Activated T-cell treated with anti-CD3 and anti-CD28 coated beads for 4 hours (primary cell): ENCODE results near the gene CDH26.
"Not testable (repeated sequence)": the region's sequence is repeated elsewhere in the genome, so short reads cannot be mapped to it uniquely, and the experiment has no call there.

Source experiments
- DNase-seq: peaks from one replicate; pipeline ENCODE4 v3.0.0-alpha.2; 2020

Gene CDH26

DNA sequence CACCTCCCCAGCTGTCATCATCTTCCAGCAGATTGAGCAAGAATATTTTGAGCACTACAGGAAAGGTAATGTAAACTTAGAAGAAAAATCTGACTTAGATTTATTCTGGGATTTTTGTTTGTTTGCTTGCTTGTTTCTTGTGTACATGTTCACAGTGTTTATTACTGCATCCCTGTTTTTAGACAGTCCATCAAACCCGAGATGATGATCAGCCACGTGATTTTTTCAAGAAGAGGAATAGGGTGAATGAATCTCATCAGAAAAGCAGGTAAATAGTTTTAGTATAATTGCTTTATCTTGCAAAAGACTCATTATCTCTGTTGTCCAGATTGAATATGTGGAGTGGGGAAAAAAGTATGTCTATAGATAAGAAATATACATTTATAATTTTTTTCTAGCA is 16.0 kb upstream of the CDH26 start:
- DNase-seq, result no peak

GRCh38 chr20:59944726-59945125 is 13.5 kb upstream of the CDH26 start:
- no peak for DNase-seq

DNA sequence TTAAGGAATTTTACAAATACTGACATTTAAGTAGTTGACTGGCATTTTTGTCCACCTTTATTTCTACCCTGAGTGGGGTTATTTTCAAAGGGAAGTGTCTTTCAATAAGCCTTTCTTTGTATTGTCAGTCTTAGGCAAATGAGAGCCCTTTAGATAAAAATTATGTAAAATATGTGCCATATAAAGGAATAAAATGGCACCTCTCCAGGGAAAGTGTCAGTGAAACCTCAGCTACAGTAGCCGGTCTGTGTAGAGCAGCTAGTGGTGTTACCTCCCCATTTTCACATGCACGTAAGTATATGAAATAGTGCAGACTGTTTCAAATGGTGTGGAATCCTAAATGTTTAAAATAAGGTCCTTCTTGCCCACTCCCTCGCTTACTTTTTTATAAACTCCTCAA is 13.0 kb upstream of the CDH26 start:
- no peak for DNase-seq

DNA sequence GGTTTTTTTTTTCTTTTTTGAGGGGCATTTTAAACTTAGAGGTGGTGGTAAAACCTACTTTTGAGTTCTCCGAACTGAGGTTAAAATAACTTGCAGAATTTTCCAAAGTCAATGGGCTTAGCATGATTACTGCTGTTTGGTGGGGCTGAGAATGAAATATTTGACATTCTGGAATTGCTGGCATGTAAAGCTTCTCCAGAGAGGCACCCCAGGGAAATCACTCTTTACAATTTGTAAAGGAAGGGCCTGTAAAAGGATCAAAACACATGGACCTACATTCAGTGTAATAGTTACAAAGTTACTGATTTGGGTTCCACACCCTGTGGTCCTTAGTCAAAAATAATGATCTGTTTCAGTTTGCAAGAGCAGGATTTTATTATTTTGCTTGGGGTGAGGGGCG is 12.5 kb upstream of the CDH26 start:
- DNase-seq, result no peak

- DNase-seq, result no peak
These were observed 10.8 kb upstream of the CDH26 start for GRCh38 chr20:59947376-59947775.

DNA sequence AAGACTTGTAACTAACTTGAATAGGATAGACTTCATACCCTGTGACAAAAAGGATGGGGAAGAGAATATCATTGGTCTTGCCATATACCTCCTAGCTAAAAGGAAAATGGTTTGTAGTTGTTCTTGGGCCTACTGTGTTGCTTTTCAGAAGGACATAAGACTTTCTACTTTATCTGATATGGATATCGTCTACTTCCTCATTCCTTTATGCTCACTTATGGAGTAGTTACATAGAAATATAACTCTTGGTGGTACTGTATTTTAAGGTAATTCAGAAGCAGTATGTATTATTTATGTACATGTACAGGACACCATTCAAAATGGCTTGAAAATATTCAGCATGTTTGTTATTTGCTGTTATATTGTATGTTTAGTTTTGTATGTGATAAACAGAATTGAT is 10.0 kb upstream of the CDH26 start:
- no peak for DNase-seq

GRCh38 chr20:59948828-59949720 is 9.1 kb upstream of the CDH26 start:
- DNase-seq, result peak; percentile 23

DNA sequence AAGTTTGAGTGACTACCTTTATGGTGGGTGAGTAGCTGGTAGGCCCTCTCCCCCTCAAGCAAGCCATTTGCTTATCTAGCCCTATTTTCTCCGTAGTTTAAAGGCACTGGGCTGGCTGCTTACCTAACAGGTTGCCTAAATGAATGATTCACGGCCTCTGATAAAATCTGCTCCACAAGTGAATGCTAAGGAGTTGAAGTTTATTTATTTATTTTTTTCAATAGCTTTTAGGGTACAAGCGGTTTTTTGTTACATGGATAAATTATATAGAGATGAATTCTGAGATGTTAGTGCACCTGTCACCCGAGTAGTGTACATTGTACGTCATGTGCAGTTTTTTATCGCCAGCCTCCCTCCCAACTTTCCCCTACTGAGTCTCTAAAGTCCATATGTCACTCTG is 8.3 kb upstream of the CDH26 start:
- DNase-seq, result no peak

DNA sequence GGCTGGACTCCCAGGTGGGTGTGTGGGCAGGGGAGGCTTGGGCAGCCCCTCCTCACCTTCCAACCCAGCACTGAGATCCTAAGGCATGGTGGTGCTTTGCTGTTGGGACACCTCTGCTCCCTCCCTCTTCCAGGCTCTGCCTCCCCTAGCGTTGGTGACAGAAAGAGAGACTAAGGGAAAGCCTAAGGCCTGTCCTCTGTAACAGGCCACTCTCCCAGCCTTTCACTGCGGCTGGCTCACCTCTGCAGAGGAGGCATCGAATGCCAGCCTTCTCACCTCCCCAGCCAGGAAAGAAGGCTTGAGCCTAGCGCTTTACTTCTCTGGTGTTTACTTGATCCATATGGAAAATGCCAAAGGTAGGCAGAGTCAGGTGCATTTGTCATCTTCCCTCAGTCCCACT is 3.5 kb upstream of the CDH26 start:
- DNase-seq, result no peak

- no peak for DNase-seq
These were observed 3.0 kb upstream of the CDH26 start for GRCh38 chr20:59955131-59955796.

DNA sequence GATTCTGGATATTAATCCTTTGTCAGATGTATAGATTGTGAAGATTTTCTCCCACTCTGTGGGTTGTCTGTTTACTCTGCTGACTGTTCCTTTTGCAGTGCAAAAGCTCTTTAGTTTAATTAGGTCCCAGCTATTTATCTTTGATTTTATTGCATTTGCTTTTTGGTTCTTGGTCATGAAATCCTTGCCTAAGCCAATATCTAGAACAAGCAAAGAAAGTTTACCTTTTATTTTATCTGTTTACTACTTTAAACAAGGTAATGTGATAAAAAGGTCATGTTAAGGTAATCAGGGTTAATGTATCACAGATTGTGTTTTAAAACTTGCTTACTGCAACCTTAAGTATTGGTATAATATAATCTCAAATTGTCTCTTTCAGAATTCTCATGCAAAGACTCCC is 655 bp upstream of the CDH26 start:
- not testable (repeated sequence) for DNase-seq

DNA sequence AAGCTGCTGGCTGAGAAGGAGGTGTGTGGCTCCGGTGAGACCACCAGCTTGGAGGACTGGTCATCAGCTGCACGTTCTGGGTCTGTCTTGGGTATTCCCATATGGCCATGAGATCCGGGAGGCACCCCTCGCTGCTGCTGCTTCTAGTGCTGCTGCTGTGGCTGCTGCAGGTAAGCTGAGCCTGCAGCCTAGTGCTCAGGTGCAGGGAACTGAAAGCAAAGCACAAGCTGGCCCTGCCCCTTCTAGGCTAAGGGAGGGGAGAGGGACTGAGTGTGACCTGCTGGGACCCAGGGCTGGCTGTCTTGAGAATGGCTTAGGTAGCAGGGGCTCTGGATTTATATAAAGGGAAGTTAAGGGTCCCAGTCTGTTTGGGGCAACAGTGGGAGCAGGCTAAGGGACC is 403 bp downstream of the CDH26 start:
- DNase-seq, result no peak

GRCh38 chr20:59961423-59961822 is 3.2 kb downstream of the CDH26 start:
- DNase-seq, result no peak

DNA sequence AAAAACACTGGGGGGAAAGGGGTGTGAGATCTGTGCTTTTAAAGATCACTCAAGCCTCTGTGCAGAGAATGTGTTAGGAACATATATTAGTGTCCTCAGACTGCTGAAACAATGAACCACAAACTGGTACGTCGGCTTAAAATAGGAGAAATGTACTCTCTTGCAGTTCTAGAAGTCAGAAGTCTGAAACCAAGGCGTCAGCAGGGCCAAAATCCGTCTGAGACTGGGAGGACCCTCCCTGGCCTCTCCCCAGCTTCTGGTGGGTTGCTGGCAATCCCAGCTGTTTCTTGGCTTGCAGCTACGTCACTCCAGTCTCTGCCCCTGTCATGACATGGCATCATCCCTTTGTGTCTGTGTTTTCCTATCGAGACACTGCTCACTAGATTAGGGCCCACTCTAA is 3.9 kb downstream of the CDH26 start:
- DNase-seq, result no peak

DNA sequence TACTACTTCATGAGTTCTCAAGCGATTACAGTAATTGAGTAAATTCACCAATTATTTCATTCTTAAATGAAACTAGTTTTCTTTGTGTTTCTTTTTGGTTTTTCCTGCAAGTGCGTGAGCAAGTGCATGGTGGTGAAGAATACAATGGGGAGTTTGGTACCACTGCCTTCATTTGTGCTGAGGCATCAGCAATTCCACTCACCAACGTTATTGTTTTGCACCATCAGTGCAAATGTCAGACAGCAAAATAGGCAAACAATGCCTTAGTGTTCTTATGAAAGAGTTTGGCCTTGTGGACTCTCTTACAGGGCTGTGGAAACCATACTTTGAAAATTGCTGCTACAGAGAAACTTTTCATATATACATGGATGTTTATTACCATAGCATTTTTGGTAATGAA is 8.2 kb downstream of the CDH26 start:
- DNase-seq, result no peak

DNA sequence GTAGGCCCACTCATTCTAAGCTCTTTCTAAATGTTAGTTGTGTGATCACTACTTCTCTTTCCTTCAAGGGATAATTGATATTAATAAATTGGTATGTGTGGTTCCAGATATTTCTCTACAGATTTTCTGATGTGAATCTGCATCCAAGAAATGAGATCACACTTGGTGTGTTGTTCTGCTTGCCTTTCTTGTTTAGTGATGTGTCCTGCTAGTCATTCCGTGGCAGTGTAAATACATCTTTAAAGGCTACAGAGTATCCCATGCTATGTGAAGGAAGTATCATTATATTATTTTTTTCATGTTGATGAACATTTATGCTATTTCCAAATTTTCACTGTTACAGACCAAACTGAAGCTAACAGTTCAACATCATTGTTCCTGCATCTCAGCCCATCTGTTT is 13.2 kb downstream of the CDH26 start:
- DNase-seq, result no peak

GRCh38 chr20:59972037-59972801 is 14.0 kb downstream of the CDH26 start:
- DNase-seq, result no peak

DNA sequence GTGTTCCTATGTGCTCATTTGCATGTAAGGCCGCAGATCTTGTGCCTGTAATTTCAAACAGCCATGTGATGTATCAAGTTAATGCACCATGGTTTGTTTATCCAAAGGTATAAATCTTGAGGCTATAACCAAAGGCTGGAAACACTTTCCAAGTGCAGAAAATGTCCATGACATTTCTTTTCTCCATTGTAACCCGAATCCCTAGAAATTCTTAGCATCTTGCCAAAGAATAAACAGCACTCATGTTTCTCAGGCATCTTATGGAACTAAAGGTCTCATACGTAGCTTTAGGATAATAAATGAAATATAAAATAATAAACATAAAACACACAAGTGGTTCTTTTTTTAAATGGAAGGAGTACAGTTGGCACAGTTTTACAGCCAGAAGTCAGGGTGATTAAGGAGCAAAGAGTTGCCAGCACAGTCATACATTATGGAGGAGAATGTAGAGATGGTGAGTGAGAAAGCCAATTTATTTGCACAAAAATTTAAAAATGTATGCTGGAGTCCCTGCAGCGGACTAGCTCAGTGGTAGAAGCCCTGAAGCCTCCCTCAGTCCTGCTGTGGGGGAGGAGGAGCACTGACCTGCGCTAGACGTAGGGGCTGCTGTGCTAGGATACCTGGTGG is 18.0 kb downstream of the CDH26 start:
- no peak for DNase-seq

GRCh38 chr20:59977086-59977485 is 18.9 kb downstream of the CDH26 start:
- DNase-seq, result no peak

DNA sequence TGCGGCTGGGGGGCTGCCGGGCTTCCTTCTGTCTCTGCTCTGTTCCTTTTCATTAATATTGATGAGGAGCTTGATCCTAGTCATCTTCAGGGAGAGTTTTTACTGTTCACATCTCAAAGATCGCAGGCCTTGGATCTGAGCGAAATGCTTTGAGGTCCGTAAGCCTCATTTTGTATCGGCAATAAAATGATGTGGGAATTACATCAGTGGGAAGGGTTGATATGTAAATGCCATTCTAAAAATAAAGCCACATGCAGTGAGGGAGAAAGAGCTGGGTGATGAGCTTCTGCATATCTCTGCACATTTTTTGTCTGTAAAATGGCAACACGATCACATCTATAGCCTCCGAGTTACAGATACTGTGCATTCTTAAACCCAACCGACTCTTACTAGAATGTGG is 24.9 kb downstream of the CDH26 start:
- DNase-seq, result no peak

DNA sequence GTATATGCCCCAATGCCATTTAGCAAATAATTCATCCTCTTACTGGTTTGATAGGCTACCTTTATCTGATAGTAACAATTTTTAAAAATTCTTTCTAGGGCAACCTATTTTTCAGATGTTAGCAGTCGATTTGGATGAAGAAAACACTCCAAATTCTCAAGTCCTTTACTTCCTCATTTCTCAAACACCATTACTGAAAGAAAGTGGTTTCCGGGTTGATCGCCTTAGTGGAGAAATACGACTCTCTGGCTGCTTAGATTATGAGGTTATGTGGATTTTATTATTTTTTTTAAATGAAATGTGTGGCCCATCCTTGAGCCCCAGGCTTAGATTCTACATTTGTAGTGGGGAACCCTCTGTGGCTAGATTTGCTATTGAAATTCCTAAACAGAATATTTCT is 26.3 kb downstream of the CDH26 start:
- DNase-seq, result no peak

- no peak for DNase-seq
These were observed 26.9 kb downstream of the CDH26 start for GRCh38 chr20:59985164-59985563.

DNA sequence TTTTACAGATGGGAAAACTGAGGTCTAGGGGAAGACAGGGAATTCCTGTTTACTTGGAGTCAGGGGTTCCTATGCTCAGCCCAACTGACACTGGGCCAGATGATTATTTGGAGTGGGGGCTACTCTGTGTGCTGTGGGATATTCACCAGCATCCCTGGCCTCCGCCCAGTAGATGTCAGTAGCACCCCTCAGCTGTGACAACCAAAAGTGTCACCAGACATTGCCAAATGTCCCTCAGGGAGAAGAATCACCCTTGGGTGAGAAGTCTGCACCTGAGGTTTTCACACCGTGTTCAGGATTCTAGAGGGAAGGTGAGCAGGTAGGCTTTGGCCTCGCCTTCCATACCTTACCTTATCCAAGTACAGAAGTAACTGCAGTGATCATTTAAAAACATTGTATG is 27.6 kb downstream of the CDH26 start:
- DNase-seq, result no peak
